Neutrophil (primary cell): Measurements from ENCODE around the gene KCNJ12.
"Not testable (repeated sequence)": the region's sequence is repeated elsewhere in the genome, so short reads cannot be mapped to it uniquely, and the experiment has no call there.

Source experiments
- H3K27ac ChIP-seq: fragments of 200-600 bp; sonication (generic); 2 replicates; pipeline ENCODE4 v1.5.1; 2016; ENCODE audit warnings: mild to moderate bottlenecking, moderate library complexity
- H3K27me3 ChIP-seq: fragments of 200-600 bp; sonication (generic); 2 replicates; pipeline ENCODE4 v1.6.0; 2016; ENCODE audit warnings: mild to moderate bottlenecking
- H3K36me3 ChIP-seq: fragments of 200-600 bp; sonication (generic); 2 replicates; pipeline ENCODE4 v1.5.1; 2017
- H3K4me1 ChIP-seq, 2 experiments: fragments of 200-600 bp in 1 of 2; sonication (generic) in 1 of 2; 1 replicate in 1 of 2; 2 replicates in 1 of 2; pipeline versions ENCODE4 v1.5.1 to v1.6.1; 2013 to 2016; ENCODE audit warnings: low read depth in 1 of 2, low read length in 1 of 2, mild to moderate bottlenecking in 1 of 2, moderate library complexity in 1 of 2; ENCODE audit not compliant: control insufficient read depth in 1 of 2, insufficient read depth in 1 of 2
- H3K4me3 ChIP-seq, 2 experiments: fragments of 200-600 bp in 1 of 2; sonication (generic) in 1 of 2; 1 replicate in 1 of 2; 2 replicates in 1 of 2; pipeline ENCODE4 v1.5.1; 2013 to 2016; ENCODE audit warnings: low read depth in 1 of 2, low read length in 1 of 2, mild to moderate bottlenecking in 1 of 2, moderate library complexity in 1 of 2
- H3K9me3 ChIP-seq: fragments of 200-600 bp; sonication (generic); 2 replicates; pipeline ENCODE4 v1.5.1; 2016
- CTCF ChIP-seq: fragments of 200-600 bp; sonication (generic); IDR thresholded peaks from 2 replicates; pipeline ENCODE4 v1.5.1; 2016; ENCODE audit warnings: antibody characterized with exemption

The KCNJ12 gene

GRCh38 chr17:21425321-21425720, 49.2 kb downstream of the KCNJ12 start:
- no peaks in the 10 kb centered on the region for H3K9me3 ChIP-seq
- H3K27me3 ChIP-seq = no peaks in the 10 kb centered on the region
- no peaks in the 10 kb centered on the region for H3K4me1 ChIP-seq
- H3K36me3 ChIP-seq = no peaks in the 10 kb centered on the region
- no peak for TF ChIP-seq CTCF
- H3K4me3 ChIP-seq = no peak overlapping the region
- H3K27ac ChIP-seq = no peak overlapping the region

GRCh38 chr17:21425736-21426135, 49.6 kb downstream of the KCNJ12 start:
- no peaks in the 10 kb centered on the region for H3K4me1 ChIP-seq
- TF ChIP-seq CTCF = no peak

GRCh38 chr17:21426246-21426645, 50.1 kb downstream of the KCNJ12 start:
- not testable (repeated sequence) for H3K27ac ChIP-seq, H3K4me1 ChIP-seq, H3K27me3 ChIP-seq, H3K4me3 ChIP-seq, H3K36me3 ChIP-seq, H3K9me3 ChIP-seq

More at GRCh38 chr17:21425736-21426135, 49.6 kb downstream of the KCNJ12 start:
- no peaks in the 10 kb centered on the region for H3K36me3 ChIP-seq
- no peak overlapping the region for H3K27ac ChIP-seq
- H3K9me3 ChIP-seq = no peaks in the 10 kb centered on the region
- H3K27me3 ChIP-seq = no peaks in the 10 kb centered on the region
- H3K4me3 ChIP-seq = no peak overlapping the region

- H3K27me3 ChIP-seq, H3K9me3 ChIP-seq, H3K36me3 ChIP-seq, H3K27ac ChIP-seq, H3K4me1 ChIP-seq, H3K4me3 ChIP-seq: not testable (repeated sequence)
Observed at GRCh38 chr17:21426876-21427275, 50.7 kb downstream of the KCNJ12 start.

GRCh38 chr17:21427727-21428126, 51.6 kb downstream of the KCNJ12 start:
- H3K27ac ChIP-seq, H3K4me1 ChIP-seq, H3K36me3 ChIP-seq, H3K27me3 ChIP-seq, H3K4me3 ChIP-seq, H3K9me3 ChIP-seq: not testable (repeated sequence)

- not testable (repeated sequence) for H3K4me1 ChIP-seq, H3K4me3 ChIP-seq, H3K27me3 ChIP-seq, H3K9me3 ChIP-seq, H3K36me3 ChIP-seq, H3K27ac ChIP-seq
Observed at GRCh38 chr17:21428752-21429424, 52.7 kb downstream of the KCNJ12 start.

- not testable (repeated sequence) for H3K27me3 ChIP-seq, H3K27ac ChIP-seq, H3K4me3 ChIP-seq, H3K9me3 ChIP-seq, H3K4me1 ChIP-seq, H3K36me3 ChIP-seq
Observed at GRCh38 chr17:21429921-21430628, 53.9 kb downstream of the KCNJ12 start.

- H3K9me3 ChIP-seq, H3K4me1 ChIP-seq: not testable (repeated sequence)
Observed at GRCh38 chr17:21433971-21434370, 57.8 kb downstream of the KCNJ12 start.

GRCh38 chr17:21434976-21435375, 58.8 kb downstream of the KCNJ12 start:
- H3K27me3 ChIP-seq, H3K9me3 ChIP-seq, H3K27ac ChIP-seq, H3K4me3 ChIP-seq, H3K4me1 ChIP-seq, H3K36me3 ChIP-seq: not testable (repeated sequence)

More at GRCh38 chr17:21433971-21434370, 57.8 kb downstream of the KCNJ12 start:
- H3K4me3 ChIP-seq, H3K27ac ChIP-seq, H3K36me3 ChIP-seq, H3K27me3 ChIP-seq: not testable (repeated sequence)

- peaks cover 13% of the 10 kb centered on the region for H3K27me3 ChIP-seq
- not testable (repeated sequence) for H3K36me3 ChIP-seq, H3K27ac ChIP-seq, H3K9me3 ChIP-seq, H3K4me3 ChIP-seq, H3K4me1 ChIP-seq
Observed at GRCh38 chr17:21436481-21436880, 60.3 kb downstream of the KCNJ12 start.

GRCh38 chr17:21436883-21437836, 61.0 kb downstream of the KCNJ12 start:
- H3K9me3 ChIP-seq, H3K4me1 ChIP-seq, H3K4me3 ChIP-seq, H3K27ac ChIP-seq, H3K36me3 ChIP-seq: not testable (repeated sequence)
- H3K27me3 ChIP-seq = peaks cover 13% of the 10 kb centered on the region
